Measurements from ENCODE around the gene SERPINE2. TPM values are rescaled to one million over a fixed set of nuclear protein-coding genes. Genes with fewer than 3 reads are reported as not detected.

SERPINE2 gene
- polyA plus RNA-seq, 3 donors, result not detected

GRCh38 chr2:223967981-223968380 lies 71.1 kb downstream of the SERPINE2 start:
- intact Hi-C loops (cut with micrococcal nuclease), result no loop called here

DNA sequence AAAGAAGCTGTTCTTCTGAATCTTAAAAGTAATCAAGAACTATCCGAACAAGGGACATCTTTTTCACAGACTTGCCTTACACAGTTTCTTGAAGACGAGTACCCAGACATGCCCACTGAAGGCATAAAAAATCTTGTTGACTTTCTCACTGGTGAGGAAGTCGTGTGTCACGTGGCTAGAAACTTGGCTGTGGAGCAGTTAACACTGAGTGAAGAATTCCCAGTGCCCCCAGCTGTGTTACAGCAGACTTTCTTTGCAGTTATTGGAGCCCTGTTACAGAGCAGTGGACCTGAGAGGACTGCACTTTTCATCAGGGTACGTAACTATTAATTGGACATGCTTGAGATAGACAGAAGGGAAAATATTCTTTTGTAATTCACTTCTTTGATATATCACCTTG lies 79.4 kb downstream of the SERPINE2 start:
- Histone ChIP-seq H3K36me3 (replicated peaks in 1 of 2; ENCODE audit: control insufficient read depth in 1 of 2, insufficient read depth in 2 of 2, low read length in 2 of 2) (peaks cover 24 to 49% of the 10 kb centered on the region in 2 donors), H3K4me1 (ENCODE audit: control insufficient read depth in 1 of 2, insufficient read depth in 2 of 2, low read length in 2 of 2) (peaks cover 41 to 57% of the 10 kb centered on the region in 2 donors), H3K27me3 (ENCODE audit: control insufficient read depth in 2 of 2, insufficient read depth in 2 of 2, low read length in 2 of 2) (no peaks in the 10 kb centered on the region), H3K79me2 (ENCODE audit: insufficient read depth, low read length) (peaks cover 74% of the 10 kb centered on the region), H3K4me3 (replicated peaks in 1 of 3; ENCODE audit: low read depth in 2 of 3, low read length in 3 of 3) (peak overlapping the region in 1 of 3 experiments; percentile 91), H3K9me3 (replicated peaks in 1 of 2; ENCODE audit: control insufficient read depth in 1 of 2, insufficient read depth in 1 of 2, low read length in 2 of 2) (no peaks in the 10 kb centered on the region), H3K27ac (ENCODE audit: low read depth in 1 of 2, low read length in 2 of 2) (peak overlapping the region in 1 of 2 donors; percentile 66), H3K4me2 (replicated peaks; ENCODE audit: extremely low read depth, low read length, poor library complexity, severe bottlenecking) (peak overlapping the region; percentile 82), H3K9ac (ENCODE audit: insufficient read depth, low read length, poor library complexity, severe bottlenecking) (no peak overlapping the region), H4K20me1 (ENCODE audit: insufficient read depth, low read length) (peaks cover 55% of the 10 kb centered on the region), H2AFZ (ENCODE audit: insufficient read depth, low read depth, low read length, poor library complexity, severe bottlenecking) (peak overlapping the region; percentile 36)
- Mint-ChIP-seq H3K4me1 (peaks cover 58% of the 10 kb centered on the region), H3K4me3 (peak overlapping the region; percentile 12 to 65), H3K27me3 (ENCODE audit: low read depth in 3 of 3) (no peaks in the 10 kb centered on the region), H3K27ac (peak overlapping the region in 6 of 7 donors; percentile 30 to 84 (median 59)), H3K36me3 (peaks cover 31 to 39% of the 10 kb centered on the region in 2 donors), H3K9me3 (peaks cover 0 to 2% (median 0%) of the 10 kb centered on the region in 7 donors)
- no peak for TF ChIP-seq CTCF (IDR thresholded peaks at IDR 0.05)
- 0% methylated on average over 2 of the region's 5 CpGs for WGBS (ENCODE audit: insufficient coverage)
- intact Hi-C loops (cut with micrococcal nuclease), result loop anchor here (10.0 kb wide), 3 partner anchors 125 to 625 kb away; partner anchors contain the start of genes AP1S3 (in 1 of the 2) and CUL3 (in 1 of the 2)
- peak in 2 of 3 donors; percentile 19 to 23 for DNase-seq

More at GRCh38 chr2:223967981-223968380, 71.1 kb downstream of the SERPINE2 start:
- Histone ChIP-seq H3K4me3 (replicated peaks in 1 of 3; ENCODE audit: low read depth in 2 of 3, low read length in 3 of 3) (no peak overlapping the region), H3K9me3 (replicated peaks in 1 of 2; ENCODE audit: control insufficient read depth in 1 of 2, insufficient read depth in 1 of 2, low read length in 2 of 2) (no peaks in the 10 kb centered on the region), H3K79me2 (ENCODE audit: insufficient read depth, low read length) (peaks cover 30% of the 10 kb centered on the region), H3K27ac (ENCODE audit: low read depth in 1 of 2, low read length in 2 of 2) (no peak overlapping the region), H4K20me1 (ENCODE audit: insufficient read depth, low read length) (peaks cover 32% of the 10 kb centered on the region), H2AFZ (ENCODE audit: insufficient read depth, low read depth, low read length, poor library complexity, severe bottlenecking) (no peak overlapping the region), H3K4me2 (replicated peaks; ENCODE audit: extremely low read depth, low read length, poor library complexity, severe bottlenecking) (no peak overlapping the region), H3K4me1 (ENCODE audit: control insufficient read depth in 1 of 2, insufficient read depth in 2 of 2, low read length in 2 of 2) (no peaks in the 10 kb centered on the region), H3K27me3 (ENCODE audit: control insufficient read depth in 2 of 2, insufficient read depth in 2 of 2, low read length in 2 of 2) (no peaks in the 10 kb centered on the region), H3K36me3 (replicated peaks in 1 of 2; ENCODE audit: control insufficient read depth in 1 of 2, insufficient read depth in 2 of 2, low read length in 2 of 2) (peaks cover 42 to 81% of the 10 kb centered on the region in 2 donors), H3K9ac (ENCODE audit: insufficient read depth, low read length, poor library complexity, severe bottlenecking) (no peak overlapping the region)
- DNase-seq, result no peak
- H3K4me1 Mint-ChIP-seq, result peaks cover 3% of the 10 kb centered on the region
- no peaks in the 10 kb centered on the region for H3K27me3 Mint-ChIP-seq (ENCODE audit: low read depth in 3 of 3)
- H3K4me3 Mint-ChIP-seq, result no peak overlapping the region
- WGBS (ENCODE audit: insufficient coverage), result 86% methylated on average over 1 of the region's 2 CpGs
- H3K9me3 Mint-ChIP-seq, result no peaks in the 10 kb centered on the region
- H3K36me3 Mint-ChIP-seq, result peaks cover 52 to 62% of the 10 kb centered on the region in 2 donors
- H3K27ac Mint-ChIP-seq, result no peak overlapping the region
- TF ChIP-seq CTCF (IDR thresholded peaks at IDR 0.05), result no peak

Data from CD14-positive monocyte (primary cell).